ENCODE results near the gene SPSB1. TPM values are rescaled to one million over a fixed set of nuclear protein-coding genes. Genes with fewer than 3 reads are reported as not detected.
A peak's percentile ranks its signal among the peaks of the same experiment; 100 is the strongest.

SPSB1 gene
- total RNA-seq, 1 donor from 2014 or later, result 20.8 TPM

- DNase-seq (ENCODE audit: low read depth), result no peak
- peak overlapping the region; percentile 87 for H3K4me3 ChIP-seq (ENCODE audit: low read depth, low read length)
Observed at GRCh38 chr1:9293533-9294404, 1.1 kb downstream of the SPSB1 start.

DNA sequence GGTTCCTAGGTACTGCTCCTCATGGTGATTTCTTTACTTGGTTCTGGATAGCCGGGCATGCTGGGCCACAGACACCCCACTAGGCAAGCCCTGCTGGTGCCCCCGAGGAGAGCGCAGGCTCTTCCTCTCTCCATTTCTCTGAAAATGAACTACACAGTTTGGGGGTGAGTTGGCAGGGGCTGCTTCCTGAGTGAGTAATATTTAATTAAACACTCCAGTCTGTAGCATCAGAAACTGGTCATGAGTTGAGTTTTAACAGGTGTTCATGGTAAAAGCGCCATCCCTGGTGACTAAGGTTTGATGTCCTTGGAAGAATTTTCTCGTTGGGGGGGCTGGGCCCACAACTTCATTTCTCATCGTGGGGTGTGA is 1.7 kb downstream of the SPSB1 start:
- peak; percentile 52 for DNase-seq (ENCODE audit: low read depth)
- peak overlapping the region; percentile 87 for H3K4me3 ChIP-seq (ENCODE audit: low read depth, low read length)
- TF ChIP-seq CTCF (conservative IDR thresholded peaks at IDR 0.05; ENCODE audit: low read depth, low read length), result no peak

More at GRCh38 chr1:9293533-9294404, 1.1 kb downstream of the SPSB1 start:
- TF ChIP-seq CTCF (conservative IDR thresholded peaks at IDR 0.05; ENCODE audit: low read depth, low read length), result no peak

DNA sequence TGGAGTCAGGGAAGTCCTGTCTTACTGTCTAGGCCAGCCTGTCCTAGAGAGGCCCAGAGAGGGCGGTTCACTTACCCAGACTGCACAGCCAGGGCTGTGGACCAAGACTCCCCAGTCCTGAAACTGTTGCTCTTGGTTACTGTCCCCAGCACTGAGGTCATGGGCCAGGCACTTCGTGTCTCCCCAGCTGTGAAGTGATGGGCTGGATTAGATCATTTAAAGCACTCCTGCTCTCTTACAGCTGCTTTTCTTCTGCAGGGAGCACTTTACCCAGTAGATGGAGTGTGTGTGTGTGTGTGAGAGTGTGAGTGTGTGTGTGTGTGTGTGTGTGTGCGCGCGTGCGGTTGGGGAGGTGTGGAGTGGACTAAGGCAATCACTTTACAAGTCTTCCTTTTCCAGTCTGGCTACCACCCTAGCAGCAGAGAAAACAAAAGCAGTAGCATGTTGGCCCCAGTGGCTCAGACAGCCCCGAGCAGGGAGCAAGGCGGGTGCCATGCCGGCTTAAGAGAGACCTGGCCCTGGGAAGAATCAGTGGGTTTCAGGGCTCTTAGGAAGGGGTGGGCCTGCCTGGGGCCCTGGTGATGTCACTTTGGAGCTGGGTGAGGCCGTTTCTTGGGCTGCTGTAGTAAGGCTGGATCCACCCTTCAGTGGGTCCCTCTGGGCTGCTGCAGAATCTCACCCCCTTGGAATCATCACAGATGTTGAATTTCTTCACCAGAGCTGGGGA is 2.4 kb downstream of the SPSB1 start:
- H3K4me3 ChIP-seq (ENCODE audit: low read depth, low read length), result peak overlapping the region; percentile 87
- peak; percentile 28 for TF ChIP-seq CTCF (conservative IDR thresholded peaks at IDR 0.05; ENCODE audit: low read depth, low read length)
- DNase-seq (ENCODE audit: low read depth), result no peak

DNA sequence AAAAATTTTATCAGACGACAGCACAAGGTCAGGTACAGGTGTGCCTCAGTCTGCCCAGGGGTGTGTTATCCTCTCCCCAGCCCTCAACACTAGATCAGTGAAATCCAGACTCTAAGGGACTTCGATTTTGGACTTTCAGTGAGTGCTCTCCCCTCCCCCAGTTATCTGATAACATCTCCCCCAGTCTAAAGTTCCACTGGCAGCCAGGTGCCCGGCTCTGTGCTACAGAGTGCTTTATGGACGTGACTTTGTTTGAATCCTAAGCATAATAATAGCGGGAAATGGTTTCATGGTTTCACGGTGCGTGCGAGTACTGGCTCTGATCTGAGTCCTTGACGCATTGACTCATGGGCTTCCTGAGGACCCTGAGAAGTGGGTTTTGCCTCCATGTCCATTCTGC is 3.2 kb downstream of the SPSB1 start:
- TF ChIP-seq CTCF (conservative IDR thresholded peaks at IDR 0.05; ENCODE audit: low read depth, low read length), result no peak
- no peak for DNase-seq (ENCODE audit: low read depth)
- H3K4me3 ChIP-seq (ENCODE audit: low read depth, low read length), result no peak overlapping the region

- no peak for DNase-seq (ENCODE audit: low read depth)
- no peak for TF ChIP-seq CTCF (conservative IDR thresholded peaks at IDR 0.05; ENCODE audit: low read depth, low read length)
- no peak overlapping the region for H3K4me3 ChIP-seq (ENCODE audit: low read depth, low read length)
Observed at GRCh38 chr1:9296850-9297249, 4.2 kb downstream of the SPSB1 start.

DNA sequence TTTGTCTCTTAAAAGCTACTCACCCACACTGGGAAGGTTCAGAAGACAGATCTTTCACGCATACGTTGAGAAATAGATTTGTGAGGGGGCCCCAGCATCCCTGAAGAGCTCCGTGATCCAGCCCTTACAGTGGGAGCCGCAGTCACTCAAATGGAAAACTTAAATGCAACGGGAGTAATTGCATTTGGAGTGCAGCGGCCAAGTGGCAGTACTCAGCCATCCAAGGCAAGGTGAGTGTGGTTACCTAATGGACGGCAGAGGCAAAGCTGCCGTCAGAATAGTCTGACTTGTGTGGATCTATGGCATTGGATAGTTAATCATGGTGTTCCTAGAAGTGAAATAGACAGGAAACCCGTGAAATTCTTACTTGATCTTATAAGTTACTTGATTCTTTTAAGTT is 5.1 kb downstream of the SPSB1 start:
- H3K4me3 ChIP-seq (ENCODE audit: low read depth, low read length), result no peak overlapping the region
- no peak for TF ChIP-seq CTCF (conservative IDR thresholded peaks at IDR 0.05; ENCODE audit: low read depth, low read length)
- no peak for DNase-seq (ENCODE audit: low read depth)

All from epithelial cell of proximal tubule (primary cell).